Neural cell (in vitro differentiated cells): Measurements from ENCODE around the gene RARG. TPM values are rescaled to one million over a fixed set of nuclear protein-coding genes. Genes with fewer than 3 reads are reported as not detected.

Source experiments
- H2AFZ ChIP-seq: fragments of 200-600, 300-800 bp; sonication (generic), shearing (Covaris generic); 2 replicates; pipeline ENCODE4 v1.6.0; 2014; ENCODE audit warnings: low read depth, mild to moderate bottlenecking, antibody characterized with exemption, low read length, moderate library complexity
- H3F3A ChIP-seq: fragments of 200-600 bp; shearing (Covaris generic); 2 replicates; pipeline ENCODE4 v1.6.1; 2016; ENCODE audit warnings: mild to moderate bottlenecking, moderate library complexity, mixed read lengths, antibody characterized with exemption, low read length; ENCODE audit not compliant: insufficient read depth, poor library complexity, severe bottlenecking
- H3K27ac ChIP-seq: fragments of 200-600, 300-800 bp; sonication (generic), shearing (Covaris generic); 2 replicates; pipeline ENCODE4 v1.5.1; 2014; ENCODE audit warnings: mild to moderate bottlenecking, low read length, moderate library complexity
- H3K27me3 ChIP-seq: fragments of 300-800, 200-600 bp; sonication (generic), shearing (Covaris generic); 2 replicates; pipeline ENCODE4 v1.6.0; 2014; ENCODE audit warnings: mild to moderate bottlenecking, low read depth, low read length, moderate library complexity; ENCODE audit not compliant: insufficient read depth
- H3K36me3 ChIP-seq: fragments of 300-800, 200-600 bp; sonication (generic), shearing (Covaris generic); 2 replicates; pipeline ENCODE4 v1.5.1; 2014; ENCODE audit warnings: mild to moderate bottlenecking, antibody characterized with exemption, low read length, moderate library complexity; ENCODE audit not compliant: insufficient read depth
- H3K4me2 ChIP-seq: fragments of 300-800, 200-600 bp; sonication (generic), shearing (Covaris generic); 2 replicates; pipeline ENCODE4 v1.6.0; 2014; ENCODE audit warnings: mild to moderate bottlenecking, low read length
- H3K4me3 ChIP-seq: fragments of 300-800, 200-600 bp; sonication (generic), shearing (Covaris generic); 2 replicates; pipeline ENCODE4 v1.5.1; 2014; ENCODE audit warnings: mild to moderate bottlenecking, low read length, moderate library complexity
- H3K79me2 ChIP-seq: fragments of 200-600 bp; shearing (Covaris generic); replicated peaks from 2 replicates; pipeline ENCODE4 v1.6.0; 2014; ENCODE audit warnings: mild to moderate bottlenecking, low read length, moderate library complexity; ENCODE audit not compliant: insufficient read depth
- H3K9ac ChIP-seq: fragments of 300-800, 200-600 bp; sonication (generic), shearing (Covaris generic); 2 replicates; pipeline ENCODE4 v1.6.1; 2016; ENCODE audit warnings: mild to moderate bottlenecking, low read length, mixed read lengths
- H3K9me2 ChIP-seq: fragments of 200-600 bp; shearing (Covaris generic); 2 replicates; pipeline ENCODE4 v1.6.1; 2016; ENCODE audit warnings: mild to moderate bottlenecking, low read length, mixed read lengths; ENCODE audit not compliant: insufficient read depth
- H3K9me3 ChIP-seq: fragments of 200-600, 300-800 bp; sonication (generic), shearing (Covaris generic); 2 replicates; pipeline ENCODE4 v1.6.1; 2016; ENCODE audit warnings: mild to moderate bottlenecking, mixed run types, low read length, moderate library complexity, mixed read lengths
- H4K20me1 ChIP-seq: fragments of 200-600 bp; shearing (Covaris generic); 2 replicates; pipeline ENCODE4 v1.6.1; 2016; ENCODE audit warnings: mild to moderate bottlenecking, mixed run types; ENCODE audit not compliant: insufficient read depth
- EP300 ChIP-seq: fragments of 450-650 bp; conservative IDR thresholded peaks from 2 replicates; pipeline ENCODE4 v1.6.1; 2014; ENCODE audit warnings: antibody characterized with exemption, mild to moderate bottlenecking, moderate library complexity; ENCODE audit not compliant: poor library complexity, severe bottlenecking
- EZH2 ChIP-seq: fragments of 200-600, 300-800 bp; shearing (Covaris generic), sonication (generic); IDR thresholded peaks from 2 replicates; pipeline ENCODE4 v1.6.1; 2014; ENCODE audit warnings: antibody characterized with exemption, low read length, borderline replicate concordance, mild to moderate bottlenecking; ENCODE audit not compliant: insufficient read depth, poor library complexity, severe bottlenecking
- MXI1 ChIP-seq: fragments of 450-650 bp; conservative IDR thresholded peaks from 2 replicates; pipeline ENCODE4 v1.6.1; 2014; ENCODE audit warnings: antibody characterized with exemption, mild to moderate bottlenecking; ENCODE audit not compliant: poor library complexity, severe bottlenecking
- POLR2AphosphoS5 ChIP-seq: IDR thresholded peaks from 2 replicates; pipeline ENCODE4 v1.6.1; 2012
- RAD21 ChIP-seq: fragments of 450-650 bp; conservative IDR thresholded peaks from 2 replicates; pipeline ENCODE4 v1.6.1; 2014; ENCODE audit warnings: antibody characterized with exemption, mild to moderate bottlenecking, moderate library complexity
- REST ChIP-seq: IDR thresholded peaks from 2 replicates; pipeline ENCODE4 v1.6.1; 2012; ENCODE audit warnings: borderline replicate concordance
- SMC3 ChIP-seq: fragments of 450-650 bp; conservative IDR thresholded peaks from 2 replicates; pipeline ENCODE4 v1.6.1; 2014; ENCODE audit warnings: antibody characterized with exemption, mild to moderate bottlenecking, moderate library complexity; ENCODE audit not compliant: poor library complexity
- TAF1 ChIP-seq: IDR thresholded peaks from 2 replicates; pipeline ENCODE4 v1.6.1; 2012; ENCODE audit warnings: low read depth
- polyA plus RNA-seq: library from polyadenylated mRNA; depleted of rRNA; stranded (reverse); fragments of >200 nt; gene quantifications from 2 replicates; pipeline ENCODE4 v1.2.3, GENCODE V29; 2014
- TF ChIP-seq, protein P1 (sequence below): fragments of 450-650 bp; IDR thresholded peaks from 2 replicates; pipeline ENCODE4 v1.5.1; 2014; ENCODE audit warnings: antibody characterized with exemption, mild to moderate bottlenecking, moderate library complexity; ENCODE audit not compliant: poor library complexity, severe bottlenecking

The RARG gene
- polyA plus RNA-seq, 1 donor from 2014 or later, result 0.61 TPM

DNA sequence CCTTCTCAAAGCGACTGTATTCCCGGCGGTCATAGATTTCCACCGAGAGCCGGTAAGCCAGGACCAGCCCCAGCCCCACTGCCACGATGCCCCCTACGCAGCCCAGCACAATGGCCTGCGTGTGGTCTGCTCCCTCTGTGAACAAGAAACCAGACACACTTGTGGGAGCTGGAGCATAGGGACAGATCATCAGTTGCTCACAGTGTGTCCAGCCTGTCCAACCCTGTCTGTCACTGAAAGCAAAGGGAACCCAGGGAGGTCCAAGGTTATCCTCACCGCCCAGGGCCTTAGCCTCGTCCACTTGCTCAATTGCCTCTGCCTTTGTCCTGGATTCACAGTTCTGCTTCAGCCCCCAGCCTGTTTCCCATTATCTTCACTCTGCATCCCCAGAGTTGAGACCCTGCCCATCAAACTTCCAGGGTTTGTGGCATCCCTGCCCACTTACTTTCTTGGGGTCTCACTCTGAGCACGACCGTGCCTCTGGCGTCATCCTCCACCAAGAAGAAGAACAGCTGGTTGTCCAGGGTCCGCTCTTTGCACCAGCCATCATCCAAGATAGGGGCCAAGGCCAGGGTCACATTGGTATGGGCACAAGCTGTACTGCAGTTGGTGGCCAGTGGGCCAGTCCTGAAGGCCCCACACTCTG lies 40.0 kb downstream of the RARG start:
- H3K9me3 ChIP-seq, result no peaks in the 10 kb centered on the region
- H3K9me2 ChIP-seq, result no peaks in the 10 kb centered on the region
- no peak overlapping the region for H2AFZ ChIP-seq
- TF ChIP-seq EP300, result no peak
- TF ChIP-seq POLR2AphosphoS5, result no peak
- TF ChIP-seq TAF1, result no peak
- TF ChIP-seq EZH2, result no peak
- no peak for TF ChIP-seq SMC3
- TF ChIP-seq RAD21, result no peak
- TF ChIP-seq, protein P1, sequence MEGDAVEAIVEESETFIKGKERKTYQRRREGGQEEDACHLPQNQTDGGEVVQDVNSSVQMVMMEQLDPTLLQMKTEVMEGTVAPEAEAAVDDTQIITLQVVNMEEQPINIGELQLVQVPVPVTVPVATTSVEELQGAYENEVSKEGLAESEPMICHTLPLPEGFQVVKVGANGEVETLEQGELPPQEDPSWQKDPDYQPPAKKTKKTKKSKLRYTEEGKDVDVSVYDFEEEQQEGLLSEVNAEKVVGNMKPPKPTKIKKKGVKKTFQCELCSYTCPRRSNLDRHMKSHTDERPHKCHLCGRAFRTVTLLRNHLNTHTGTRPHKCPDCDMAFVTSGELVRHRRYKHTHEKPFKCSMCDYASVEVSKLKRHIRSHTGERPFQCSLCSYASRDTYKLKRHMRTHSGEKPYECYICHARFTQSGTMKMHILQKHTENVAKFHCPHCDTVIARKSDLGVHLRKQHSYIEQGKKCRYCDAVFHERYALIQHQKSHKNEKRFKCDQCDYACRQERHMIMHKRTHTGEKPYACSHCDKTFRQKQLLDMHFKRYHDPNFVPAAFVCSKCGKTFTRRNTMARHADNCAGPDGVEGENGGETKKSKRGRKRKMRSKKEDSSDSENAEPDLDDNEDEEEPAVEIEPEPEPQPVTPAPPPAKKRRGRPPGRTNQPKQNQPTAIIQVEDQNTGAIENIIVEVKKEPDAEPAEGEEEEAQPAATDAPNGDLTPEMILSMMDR, result no peak
- no peak for TF ChIP-seq REST
- no peak for TF ChIP-seq MXI1
- H4K20me1 ChIP-seq, result no peaks in the 10 kb centered on the region
- H3K27ac ChIP-seq, result no peak overlapping the region
- no peak overlapping the region for H3K4me3 ChIP-seq
- H3K9ac ChIP-seq, result no peak overlapping the region
- H3K27me3 ChIP-seq, result peaks cover 2% of the 10 kb centered on the region
- no peaks in the 10 kb centered on the region for H3K79me2 ChIP-seq
- peaks cover 2% of the 10 kb centered on the region for H3K36me3 ChIP-seq
- no peak overlapping the region for H3K4me2 ChIP-seq
- no peaks in the 10 kb centered on the region for H3F3A ChIP-seq

DNA sequence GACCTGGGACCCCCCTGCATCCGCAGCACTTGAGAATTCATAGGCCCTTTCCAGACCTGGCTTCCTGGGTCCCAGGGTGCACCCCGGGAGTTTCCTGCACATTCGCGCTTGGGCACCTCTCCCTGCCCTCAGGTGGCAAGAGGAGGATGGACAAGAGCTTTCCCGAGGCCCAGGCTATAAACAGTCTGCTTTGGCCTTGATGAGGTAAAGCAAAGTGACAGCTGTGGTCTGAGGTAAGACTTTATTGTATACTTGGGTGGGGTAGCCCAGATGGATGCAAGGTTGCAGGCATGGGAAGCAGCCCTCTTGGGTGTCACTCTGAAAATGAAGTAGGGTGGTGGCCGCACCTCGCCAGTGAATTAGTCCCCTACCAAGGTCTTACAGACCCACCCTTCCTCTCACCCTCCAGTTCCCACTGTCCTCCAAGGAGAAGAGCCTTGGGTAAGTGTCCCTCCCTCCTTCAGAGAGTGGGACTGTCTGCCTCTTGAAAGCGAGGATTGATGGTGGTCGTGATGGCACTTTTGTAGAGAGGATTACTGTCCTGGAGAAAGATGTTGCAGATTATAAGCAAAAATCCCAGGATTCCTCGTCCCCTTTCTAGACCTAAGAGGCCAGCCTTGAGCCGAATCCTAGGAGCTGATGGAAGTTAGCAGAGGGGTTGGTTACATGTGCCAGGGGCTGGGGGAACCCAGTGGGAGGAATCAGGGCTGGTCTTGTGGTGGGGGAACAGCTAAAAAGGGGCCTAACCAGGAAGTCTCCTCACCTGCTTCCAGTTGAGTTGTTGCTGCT lies 40.7 kb downstream of the RARG start:
- no peak overlapping the region for H2AFZ ChIP-seq
- no peak overlapping the region for H3K4me3 ChIP-seq
- no peaks in the 10 kb centered on the region for H3K27me3 ChIP-seq
- H3K79me2 ChIP-seq, result no peaks in the 10 kb centered on the region
- no peaks in the 10 kb centered on the region for H3F3A ChIP-seq
- no peak overlapping the region for H3K9ac ChIP-seq
- no peaks in the 10 kb centered on the region for H3K9me2 ChIP-seq
- no peaks in the 10 kb centered on the region for H4K20me1 ChIP-seq
- H3K27ac ChIP-seq, result no peak overlapping the region
- no peaks in the 10 kb centered on the region for H3K9me3 ChIP-seq
- peaks cover 9% of the 10 kb centered on the region for H3K36me3 ChIP-seq
- TF ChIP-seq EZH2 (no peak), MXI1 (no peak), POLR2AphosphoS5 (no peak), RAD21 (no peak)
- TF ChIP-seq, protein P1, result no peak
- H3K4me2 ChIP-seq, result no peak overlapping the region
